Measurements from ENCODE around the gene TBL1Y.
"Not testable (repeated sequence)": the region's sequence is repeated elsewhere in the genome, so short reads cannot be mapped to it uniquely, and the experiment has no call there.

DNA sequence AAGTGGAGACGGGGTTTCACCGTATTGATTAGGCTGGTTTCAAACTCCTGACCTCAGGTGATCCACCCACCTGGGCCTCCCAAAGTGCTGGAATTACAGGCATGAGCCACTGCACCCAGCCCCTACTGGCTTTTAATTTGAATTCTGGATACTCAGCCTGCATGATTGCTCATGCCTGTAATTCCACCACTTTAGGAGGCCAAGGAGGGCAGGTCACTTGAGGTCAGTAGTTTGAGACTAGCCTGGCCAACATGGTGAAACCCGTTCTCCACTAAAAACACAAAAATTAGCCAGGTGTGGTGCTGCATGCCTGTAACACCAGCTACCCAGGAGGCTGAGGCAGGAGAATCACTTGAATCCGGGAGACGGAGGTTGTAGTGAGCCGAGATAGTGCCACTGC is 2.5 kb upstream of the TBL1Y start:
- TF ChIP-seq, protein P1, sequence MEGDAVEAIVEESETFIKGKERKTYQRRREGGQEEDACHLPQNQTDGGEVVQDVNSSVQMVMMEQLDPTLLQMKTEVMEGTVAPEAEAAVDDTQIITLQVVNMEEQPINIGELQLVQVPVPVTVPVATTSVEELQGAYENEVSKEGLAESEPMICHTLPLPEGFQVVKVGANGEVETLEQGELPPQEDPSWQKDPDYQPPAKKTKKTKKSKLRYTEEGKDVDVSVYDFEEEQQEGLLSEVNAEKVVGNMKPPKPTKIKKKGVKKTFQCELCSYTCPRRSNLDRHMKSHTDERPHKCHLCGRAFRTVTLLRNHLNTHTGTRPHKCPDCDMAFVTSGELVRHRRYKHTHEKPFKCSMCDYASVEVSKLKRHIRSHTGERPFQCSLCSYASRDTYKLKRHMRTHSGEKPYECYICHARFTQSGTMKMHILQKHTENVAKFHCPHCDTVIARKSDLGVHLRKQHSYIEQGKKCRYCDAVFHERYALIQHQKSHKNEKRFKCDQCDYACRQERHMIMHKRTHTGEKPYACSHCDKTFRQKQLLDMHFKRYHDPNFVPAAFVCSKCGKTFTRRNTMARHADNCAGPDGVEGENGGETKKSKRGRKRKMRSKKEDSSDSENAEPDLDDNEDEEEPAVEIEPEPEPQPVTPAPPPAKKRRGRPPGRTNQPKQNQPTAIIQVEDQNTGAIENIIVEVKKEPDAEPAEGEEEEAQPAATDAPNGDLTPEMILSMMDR (IDR thresholded peaks at IDR 0.05; ENCODE audit: low read depth, low read length), result not testable (repeated sequence)
- TF ChIP-seq EZH2phosphoT487 (IDR thresholded peaks at IDR 0.05; ENCODE audit: low read depth), result not testable (repeated sequence)

Data from OCI-LY3 (cell line).